Glomerular endothelial cell (primary cell): ENCODE data around the gene LAIR1. TPM values are rescaled to one million over a fixed set of nuclear protein-coding genes. Genes with fewer than 3 reads are reported as not detected.
"Not testable (repeated sequence)": the region's sequence is repeated elsewhere in the genome, so short reads cannot be mapped to it uniquely, and the experiment has no call there.

Experiments
- DNase-seq: peaks from one replicate; pipeline ENCODE4 v3.0.0-alpha.2; 2011; ENCODE audit warnings: low read depth, low spot score; ENCODE audit errors: extremely low read depth
- total RNA-seq: library from RNA; depleted of rRNA; stranded (reverse); fragments of >200 nt; gene quantifications from 2 replicates; pipeline ENCODE4 v1.2.3, GENCODE V29; 2015

The LAIR1 gene
- total RNA-seq, 1 donor from 2014 or later, result not detected

- no peak for DNase-seq
Measured at GRCh38 chr19:54379187-54379678, 14.5 kb upstream of the LAIR1 start.

GRCh38 chr19:54376610-54377285 is 12.0 kb upstream of the LAIR1 start:
- no peak for DNase-seq

- DNase-seq, result not testable (repeated sequence)
Measured at GRCh38 chr19:54375181-54375938, 10.6 kb upstream of the LAIR1 start.

GRCh38 chr19:54373781-54374631 is 9.3 kb upstream of the LAIR1 start:
- no peak for DNase-seq

- not testable (repeated sequence) for DNase-seq
Measured at GRCh38 chr19:54371453-54371852, 6.7 kb upstream of the LAIR1 start.

- not testable (repeated sequence) for DNase-seq
Measured at GRCh38 chr19:54370434-54370796, 5.7 kb upstream of the LAIR1 start.

GRCh38 chr19:54369688-54370433 is 5.1 kb upstream of the LAIR1 start:
- DNase-seq, result not testable (repeated sequence)

- DNase-seq, result no peak
Measured at GRCh38 chr19:54369082-54369687, 4.5 kb upstream of the LAIR1 start.

GRCh38 chr19:54366811-54367210 is 2.1 kb upstream of the LAIR1 start:
- DNase-seq, result no peak

- not testable (repeated sequence) for DNase-seq
Measured at GRCh38 chr19:54365798-54366197, 1.1 kb upstream of the LAIR1 start.

- DNase-seq, result not testable (repeated sequence)
Measured at GRCh38 chr19:54361680-54362422, 2.9 kb downstream of the LAIR1 start.

GRCh38 chr19:54359149-54359820 is 5.4 kb downstream of the LAIR1 start:
- not testable (repeated sequence) for DNase-seq

GRCh38 chr19:54357381-54357780 is 7.3 kb downstream of the LAIR1 start:
- DNase-seq, result no peak

- DNase-seq, result no peak
Measured at GRCh38 chr19:54356444-54357056, 8.2 kb downstream of the LAIR1 start.

GRCh38 chr19:54355675-54356074 is 9.1 kb downstream of the LAIR1 start:
- DNase-seq, result no peak

- no peak for DNase-seq
Measured at GRCh38 chr19:54354761-54355160, 10.0 kb downstream of the LAIR1 start.

GRCh38 chr19:54352546-54352945 is 12.2 kb downstream of the LAIR1 start:
- DNase-seq, result no peak

- no peak for DNase-seq
Measured at GRCh38 chr19:54352041-54352440, 12.7 kb downstream of the LAIR1 start.
